ENCODE data around the gene B4GALT2. TPM values are rescaled to one million over a fixed set of nuclear protein-coding genes. Genes with fewer than 3 reads are reported as not detected.
A peak's percentile ranks its signal among the peaks of the same experiment; 100 is the strongest.

The B4GALT2 gene
- total and polyA plus RNA-seq, 10 of the 15 experiments (the other 5 are each of a cell fraction or from before 2014, with no cell fraction given): 0.98 to 61.0 (median 23.4) TPM

- no peak overlapping the region for H2AFZ ChIP-seq (ENCODE audit: control insufficient read depth, low read depth, low read length)
- no peak overlapping the region for H3K4me2 ChIP-seq (ENCODE audit: control insufficient read depth, insufficient read depth)
- intact Hi-C loops (cut with micrococcal nuclease; ENCODE audit: unreplicated experiment) (no loop called here), in situ Hi-C loops (cut with MboI) (no loop called here)
- 0 out of 6 replicates have a peak, but pooled peaks of 1 of the 3 experiments have one; percentile 28 for TF ChIP-seq CTCF (IDR thresholded peaks at IDR 0.05 in 2 of 3, conservative IDR thresholded peaks at IDR 0.05 in 1 of 3; ENCODE audit: control insufficient read depth in 2 of 3, extremely low read depth in 1 of 3, insufficient read depth in 1 of 3, low read depth in 3 of 3, low read length in 3 of 3)
- no peak for TF ChIP-seq HDAC6 (IDR thresholded peaks at IDR 0.05; ENCODE audit: unreplicated experiment)
- CTCF ChIA-PET: interaction anchor here (1.3 to 9.6 kb wide), 3 partner anchors 9 to 43 kb away, joined by 3 to 167 read pairs (median 167); partner anchors contain the start of gene SLC6A9
- H3K4me1 ChIP-seq (ENCODE audit: control insufficient read depth, insufficient read depth, low read length): no peaks in the 10 kb centered on the region
- H3K27ac ChIP-seq (ENCODE audit: control insufficient read depth, insufficient read depth): no peak overlapping the region
- FAIRE-seq (no peak), DNase-seq (ENCODE audit: low read depth, low spot score) (no peak), ATAC-seq (no peak)
- no peaks in the 10 kb centered on the region for H3K79me2 ChIP-seq (ENCODE audit: control insufficient read depth, insufficient read depth, low read length)
- no peak overlapping the region for H3K4me3 ChIP-seq
- H3K9ac ChIP-seq (ENCODE audit: control insufficient read depth, insufficient read depth, low read length): no peak overlapping the region
- H3K27me3 ChIP-seq (replicated peaks in 1 of 2; ENCODE audit: control insufficient read depth in 2 of 2, insufficient read depth in 2 of 2, low read length in 1 of 2): no peaks in the 10 kb centered on the region
- H3K9me3 ChIP-seq (replicated peaks; ENCODE audit: control insufficient read depth, insufficient read depth, low read length): no peaks in the 10 kb centered on the region
- POLR2A ChIA-PET: no interaction called here
- 72% methylated on average over 14 of the region's 14 CpGs for WGBS (ENCODE audit: insufficient coverage, insufficient replicate concordance, low lambda C conversion rate, missing lambda C conversion rate)
- no peaks in the 10 kb centered on the region for H3K36me3 ChIP-seq (ENCODE audit: control insufficient read depth in 2 of 2, insufficient read depth in 2 of 2, low read length in 1 of 2)
- BruUV-seq (replicated peaks): no TSS peak
- no peaks in the 10 kb centered on the region for H4K20me1 ChIP-seq (ENCODE audit: control insufficient read depth, insufficient read depth)
- RAD21 ChIA-PET (ENCODE audit: unreplicated experiment): no interaction called here
- SMC1A ChIA-PET (ENCODE audit: uncharacterized antibody, unreplicated experiment): interaction anchor here (0.8 to 1.0 kb wide), 2 partner anchors 34 to 46 kb away, joined by 3 to 4 read pairs; no protein-coding TSS in a partner anchor
These were observed 23.7 kb downstream of the B4GALT2 start for GRCh38 chr1:44002606-44003157.

- H3K79me2 ChIP-seq (ENCODE audit: control insufficient read depth, insufficient read depth, low read length): no peaks in the 10 kb centered on the region
- CTCF ChIA-PET: interaction anchor here (7.3 kb wide), 1 partner anchor 37 kb away, joined by 167 read pairs; no protein-coding TSS in a partner anchor
- no peaks in the 10 kb centered on the region; a peak in 1 of 4 replicates for H3K27me3 ChIP-seq (replicated peaks in 1 of 2; ENCODE audit: control insufficient read depth in 2 of 2, insufficient read depth in 2 of 2, low read length in 1 of 2)
- H3K27ac ChIP-seq (ENCODE audit: control insufficient read depth, insufficient read depth): no peak overlapping the region
- WGBS (ENCODE audit: insufficient coverage, insufficient replicate concordance, low lambda C conversion rate, missing lambda C conversion rate): 76% methylated on average over 12 of the region's 12 CpGs
- intact Hi-C loops (cut with micrococcal nuclease; ENCODE audit: unreplicated experiment): no loop called here
- no peak overlapping the region for H3K9ac ChIP-seq (ENCODE audit: control insufficient read depth, insufficient read depth, low read length)
- H4K20me1 ChIP-seq (ENCODE audit: control insufficient read depth, insufficient read depth): no peaks in the 10 kb centered on the region
- DNase-seq (ENCODE audit: low read depth, low spot score): no peak
- no peaks in the 10 kb centered on the region for H3K36me3 ChIP-seq (ENCODE audit: control insufficient read depth in 2 of 2, insufficient read depth in 2 of 2, low read length in 1 of 2)
- FAIRE-seq: no peak
- in situ Hi-C loops (cut with MboI): no loop called here
- H3K4me2 ChIP-seq (ENCODE audit: control insufficient read depth, insufficient read depth): no peak overlapping the region
- no TSS peak for BruUV-seq (replicated peaks)
- POLR2A ChIA-PET: no interaction called here
- SMC1A ChIA-PET (ENCODE audit: uncharacterized antibody, unreplicated experiment): interaction anchor here (1.9 kb wide), 1 partner anchor 28 kb away, joined by 7 read pairs; no protein-coding TSS in a partner anchor
- RAD21 ChIA-PET (ENCODE audit: unreplicated experiment): no interaction called here
- H3K9me3 ChIP-seq (replicated peaks; ENCODE audit: control insufficient read depth, insufficient read depth, low read length): no peaks in the 10 kb centered on the region
- H3K4me3 ChIP-seq: no peak overlapping the region
- no peak for ATAC-seq
- no peaks in the 10 kb centered on the region for H3K4me1 ChIP-seq (ENCODE audit: control insufficient read depth, insufficient read depth, low read length)
- H2AFZ ChIP-seq (ENCODE audit: control insufficient read depth, low read depth, low read length): no peak overlapping the region
- no peak for TF ChIP-seq TARDBP (IDR thresholded peaks at IDR 0.05; ENCODE audit: borderline replicate concordance)
- no peak for TF ChIP-seq HCFC1 (IDR thresholded peaks at IDR 0.05; ENCODE audit: low read length)
- no peak for TF ChIP-seq RELB (IDR thresholded peaks at IDR 0.05; ENCODE audit: low read depth)
- no peak for TF ChIP-seq E2F4 (IDR thresholded peaks at IDR 0.05; ENCODE audit: low read depth, low read length)
- no peak for TF ChIP-seq RAD51 (IDR thresholded peaks at IDR 0.05)
- no peak for TF ChIP-seq MEF2A (IDR thresholded peaks at IDR 0.05; ENCODE audit: insufficient read depth, low read depth, low read length)
- no peak for TF ChIP-seq EP300 (IDR thresholded peaks at IDR 0.05; ENCODE audit: borderline replicate concordance in 1 of 2, control insufficient read depth in 1 of 2, low read depth in 2 of 2, low read length in 2 of 2)
- no peak for TF ChIP-seq RFX5 (IDR thresholded peaks at IDR 0.05; ENCODE audit: low read depth, low read length)
These were observed 29.2 kb downstream of the B4GALT2 start for GRCh38 chr1:44008259-44008658.

All from GM12878 (cell line).